Right forelimb (tissue), 1 donor: ENCODE measurements around the gene FADS3.

Source experiments
- DNase-seq: peaks from one replicate; pipeline ENCODE4 v3.0.0-alpha.2; 2018

Gene FADS3

GRCh38 chr11:61873588-61874376 lies 17.6 kb downstream of the FADS3 start:
- DNase-seq, result no peak

GRCh38 chr11:61872935-61873565 lies 18.3 kb downstream of the FADS3 start:
- no peak for DNase-seq

- DNase-seq, result peak; percentile 88
Observed at GRCh38 chr11:61871158-61871597, 20.2 kb downstream of the FADS3 start.

- no peak for DNase-seq
Observed at GRCh38 chr11:61870541-61871031, 20.8 kb downstream of the FADS3 start.

GRCh38 chr11:61869708-61870451 lies 21.5 kb downstream of the FADS3 start:
- DNase-seq, result no peak

GRCh38 chr11:61869429-61869707 lies 22.0 kb downstream of the FADS3 start:
- no peak for DNase-seq

GRCh38 chr11:61868571-61869428 lies 22.5 kb downstream of the FADS3 start:
- no peak for DNase-seq

GRCh38 chr11:61866958-61867343 lies 24.4 kb downstream of the FADS3 start:
- DNase-seq, result no peak

- DNase-seq, result no peak
Observed at GRCh38 chr11:61866231-61866957, 25.0 kb downstream of the FADS3 start.

- DNase-seq, result no peak
Observed at GRCh38 chr11:61864814-61865775, 26.2 kb downstream of the FADS3 start.

- DNase-seq, result no peak
Observed at GRCh38 chr11:61863548-61864081, 27.7 kb downstream of the FADS3 start.

GRCh38 chr11:61862714-61863547 lies 28.4 kb downstream of the FADS3 start:
- no peak for DNase-seq

- DNase-seq, result no peak
Observed at GRCh38 chr11:61861634-61862033, 29.7 kb downstream of the FADS3 start.

GRCh38 chr11:61860054-61860903 lies 31.1 kb downstream of the FADS3 start:
- no peak for DNase-seq

GRCh38 chr11:61855939-61856680 lies 35.2 kb downstream of the FADS3 start:
- no peak for DNase-seq

- no peak for DNase-seq
Observed at GRCh38 chr11:61854966-61855714, 36.2 kb downstream of the FADS3 start.
